Thyroid gland (tissue), 4 donors: ENCODE data around the gene RTF1.

Source experiments
- CTCF ChIP-seq, 6 experiments: fragments of 200-600 bp in 3 of 6; fragments of 450-650 bp in 3 of 6; sonication (generic) in 3 of 6; IDR thresholded peaks; one replicate each; pipeline ENCODE4 v1.5.1; 2016 to 2019; ENCODE audit warnings: antibody characterized with exemption in 6 of 6, mild to moderate bottlenecking in 2 of 6, inconsistent platforms in 1 of 6, moderate library complexity in 1 of 6
- POLR2A ChIP-seq, 2 donors: fragments of 450-650 bp; IDR thresholded peaks; one replicate each; pipeline ENCODE4 v1.6.1; 2017; ENCODE audit warnings: antibody characterized with exemption in 2 of 2, mild to moderate bottlenecking in 2 of 2, moderate library complexity in 1 of 2

GRCh38 chr15:41504751-41505492, 88.0 kb downstream of the RTF1 start:
- no peak for TF ChIP-seq CTCF (IDR thresholded peaks at IDR 0.05)
- no peak for TF ChIP-seq POLR2A (IDR thresholded peaks at IDR 0.05)
